Measurements from ENCODE around the gene JOSD2. TPM values are rescaled to one million over a fixed set of nuclear protein-coding genes. Genes with fewer than 3 reads are reported as not detected.

JOSD2 gene
- total RNA-seq, 1 experiment from 2014 or later = 40.9 TPM

GRCh38 chr19:50459638-50460037, 51.4 kb downstream of the JOSD2 start (continued):
- TF ChIP-seq ZBTB33 (IDR thresholded peaks at IDR 0.05; ENCODE audit: extremely low read depth, insufficient replicate concordance, low read length) (no peak), RAD21 (IDR thresholded peaks at IDR 0.05; ENCODE audit: low read depth) (no peak), JUND (IDR thresholded peaks at IDR 0.05) (no peak), ATF3 (IDR thresholded peaks at IDR 0.05) (no peak), EGR1 (IDR thresholded peaks at IDR 0.05; ENCODE audit: low read depth) (no peak), SRF (IDR thresholded peaks at IDR 0.05; ENCODE audit: low read depth) (no peak), TCF7L2 (IDR thresholded peaks at IDR 0.05; ENCODE audit: borderline replicate concordance, extremely low read depth, insufficient read depth, insufficient read length) (no peak), SIN3A (IDR thresholded peaks at IDR 0.05; ENCODE audit: low read depth) (no peak), FOSL1 (IDR thresholded peaks at IDR 0.05; ENCODE audit: low read depth) (no peak), ZNF274 (IDR thresholded peaks at IDR 0.05; ENCODE audit: low read depth, low read length) (no peak), EZH2 (IDR thresholded peaks at IDR 0.05) (no peak)

GRCh38 chr19:50459067-50459456, 51.9 kb downstream of the JOSD2 start:
- ChIA-PET POLR2A (no interaction called here), CTCF (no interaction called here), RAD21 (ENCODE audit: low non-redundant PET in 1 of 2, low total read pairs in 2 of 2, uncharacterized antibody in 2 of 2, unreplicated experiment in 2 of 2) (no interaction called here)
- no TSS peak for BruUV-seq (replicated peaks)
- ATAC-seq = no peak
- Histone ChIP-seq H2AFZ (ENCODE audit: low read depth, low read length, poor library complexity, severe bottlenecking) (no peak overlapping the region), H3K4me3 (replicated peaks in 1 of 2; ENCODE audit: low read depth in 1 of 2, low read length in 2 of 2) (no peak overlapping the region), H3K4me1 (ENCODE audit: control insufficient read depth in 1 of 2, insufficient read depth in 2 of 2, low read length in 2 of 2) (peaks cover 7 to 26% of the 10 kb centered on the region in 2 experiments), H4K20me1 (ENCODE audit: insufficient read depth) (no peaks in the 10 kb centered on the region), H3K27ac (ENCODE audit: low read depth, low read length) (no peak overlapping the region), H3K4me2 (ENCODE audit: low read length) (no peak overlapping the region), H3K9me2 (ENCODE audit: insufficient read depth) (no peaks in the 10 kb centered on the region), H3K79me2 (ENCODE audit: insufficient read depth, low read length) (no peaks in the 10 kb centered on the region), H3K9me3 (ENCODE audit: control insufficient read depth in 1 of 2, insufficient read depth in 1 of 2, low read depth in 1 of 2, low read length in 2 of 2) (no peaks in the 10 kb centered on the region), H3K36me3 (ENCODE audit: control insufficient read depth in 1 of 2, insufficient read depth in 2 of 2, low read length in 2 of 2) (no peaks in the 10 kb centered on the region), H3K9ac (ENCODE audit: low read length) (no peak overlapping the region), H3K27me3 (ENCODE audit: insufficient read depth, low read length) (no peaks in the 10 kb centered on the region)
- no peak for DNase-seq (ENCODE audit: low read depth, low spot score)
- TF ChIP-seq CTCF (IDR thresholded peaks at IDR 0.05 in 2 of 3, conservative IDR thresholded peaks at IDR 0.05 in 1 of 3; ENCODE audit: borderline replicate concordance in 1 of 3, insufficient read depth in 1 of 3, low read depth in 2 of 3, low read length in 2 of 3) (no peak), RAD21 (IDR thresholded peaks at IDR 0.05; ENCODE audit: low read depth) (no peak), EZH2 (IDR thresholded peaks at IDR 0.05) (no peak), SIN3A (IDR thresholded peaks at IDR 0.05; ENCODE audit: low read depth) (no peak), TCF7L2 (IDR thresholded peaks at IDR 0.05; ENCODE audit: borderline replicate concordance, extremely low read depth, insufficient read depth, insufficient read length) (no peak), FOSL1 (IDR thresholded peaks at IDR 0.05; ENCODE audit: low read depth) (no peak), EGR1 (IDR thresholded peaks at IDR 0.05; ENCODE audit: low read depth) (no peak), CEBPB (IDR thresholded peaks at IDR 0.05; ENCODE audit: low read depth) (no peak), ZBTB33 (IDR thresholded peaks at IDR 0.05; ENCODE audit: extremely low read depth, insufficient replicate concordance, low read length) (no peak), JUND (IDR thresholded peaks at IDR 0.05) (no peak), ZNF274 (IDR thresholded peaks at IDR 0.05; ENCODE audit: low read depth, low read length) (no peak), ZFX (IDR thresholded peaks at IDR 0.05) (no peak), ELF1 (IDR thresholded peaks at IDR 0.05; ENCODE audit: borderline replicate concordance, low read depth) (no peak), SRF (IDR thresholded peaks at IDR 0.05; ENCODE audit: low read depth) (no peak), MAX (IDR thresholded peaks at IDR 0.05) (no peak)
- intact Hi-C loops (cut with micrococcal nuclease) = no loop called here

Measured in HCT116 (cell line).